Right lung (tissue), 5 donors: ENCODE results near the gene OBSCN. TPM values are rescaled to one million over a fixed set of nuclear protein-coding genes. Genes with fewer than 3 reads are reported as not detected.

Experiments used
- DNase-seq, 2 donors: peaks; one replicate each; pipeline ENCODE4 v3.0.0-alpha.2; 2013
- polyA plus RNA-seq, 5 donors: library from polyadenylated mRNA; unstranded; fragments of 120-200 nt; gene quantifications; one replicate each; pipeline versions ENCODE4 v1.2.1 to v1.2.3, GENCODE V29; 2013; ENCODE audit warnings: inconsistent platforms in 1 of 5, low replicate concordance in 1 of 5; ENCODE audit not compliant: insufficient read length in 5 of 5, insufficient read depth in 1 of 5

OBSCN gene
- polyA plus RNA-seq, 5 donors, result 36.0 to 66.4 (median 48.8) TPM

DNA sequence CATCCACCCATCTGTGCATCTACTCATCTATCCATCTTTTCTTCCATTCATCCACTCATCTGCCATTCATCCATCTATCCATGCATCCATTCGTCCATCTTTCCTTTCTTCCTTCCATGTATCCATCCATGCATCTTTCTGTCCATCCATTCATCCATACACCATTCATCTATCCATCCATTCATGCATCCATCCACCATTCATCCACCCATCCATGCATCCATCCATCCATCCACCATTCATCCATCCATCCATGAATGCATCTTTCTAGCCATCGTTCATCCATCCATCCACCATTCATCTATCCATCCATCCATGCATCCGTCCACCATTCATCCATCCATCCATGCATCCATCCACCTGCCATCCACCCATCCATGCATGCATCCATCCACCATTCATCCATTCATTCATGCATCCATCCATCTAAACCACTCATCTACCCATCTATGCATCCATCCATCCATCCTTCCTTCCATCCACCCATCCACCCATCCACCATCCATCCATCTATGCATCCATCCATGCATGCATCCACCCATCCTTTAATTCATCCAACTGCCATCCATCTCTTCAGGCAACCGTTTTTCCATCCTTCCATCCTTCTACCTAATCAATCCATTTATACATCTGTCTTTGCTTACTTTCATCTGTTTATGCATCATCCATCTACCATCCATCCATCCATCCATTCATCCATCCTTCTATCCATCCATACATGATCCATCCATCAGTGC lies 111.7 kb downstream of the OBSCN start:
- DNase-seq, result no peak

DNA sequence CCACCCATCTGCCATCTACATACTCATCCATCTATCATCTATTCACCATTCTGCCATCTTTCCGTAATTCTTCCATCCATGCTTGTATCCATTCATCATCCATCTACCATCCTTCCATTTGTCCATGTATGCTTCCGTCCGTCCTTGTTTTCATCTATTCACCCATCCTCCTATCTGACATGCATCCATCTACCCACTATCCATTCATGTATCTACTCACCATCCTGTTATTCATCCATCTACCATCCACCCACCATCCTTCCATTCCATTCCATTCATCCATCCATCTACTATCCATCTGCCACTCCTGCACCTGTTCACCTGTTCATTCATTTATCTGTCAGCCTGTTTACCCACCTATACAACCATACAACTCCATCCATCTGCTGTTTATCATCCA lies 112.5 kb downstream of the OBSCN start:
- no peak for DNase-seq

DNA sequence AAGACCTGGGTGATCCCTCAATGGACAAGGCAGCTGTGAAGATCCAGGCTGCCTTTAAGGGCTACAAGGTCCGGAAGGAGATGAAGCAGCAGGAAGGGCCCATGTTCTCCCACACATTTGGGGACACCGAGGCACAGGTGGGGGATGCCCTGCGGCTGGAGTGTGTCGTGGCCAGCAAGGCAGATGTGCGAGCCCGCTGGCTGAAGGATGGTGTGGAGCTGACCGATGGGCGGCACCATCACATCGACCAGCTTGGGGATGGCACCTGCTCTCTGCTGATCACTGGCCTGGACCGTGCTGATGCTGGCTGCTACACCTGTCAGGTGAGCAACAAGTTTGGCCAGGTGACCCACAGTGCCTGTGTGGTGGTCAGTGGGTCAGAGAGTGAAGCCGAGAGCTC lies 113.6 kb downstream of the OBSCN start:
- no peak for DNase-seq

DNA sequence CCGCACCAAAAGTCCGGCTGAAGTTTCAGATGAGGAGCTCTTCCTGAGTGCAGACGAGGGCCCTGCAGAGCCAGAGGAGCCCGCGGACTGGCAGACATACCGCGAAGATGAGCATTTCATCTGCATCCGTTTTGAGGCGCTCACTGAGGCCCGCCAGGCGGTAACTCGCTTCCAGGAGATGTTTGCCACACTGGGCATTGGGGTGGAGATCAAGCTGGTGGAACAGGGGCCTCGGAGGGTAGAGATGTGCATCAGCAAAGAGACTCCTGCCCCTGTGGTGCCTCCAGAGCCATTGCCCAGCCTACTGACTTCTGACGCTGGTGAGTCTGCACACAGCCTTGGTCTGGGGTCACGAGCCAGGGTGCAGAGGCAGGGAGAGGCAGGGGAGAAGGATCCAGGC lies 114.1 kb downstream of the OBSCN start:
- no peak for DNase-seq

DNA sequence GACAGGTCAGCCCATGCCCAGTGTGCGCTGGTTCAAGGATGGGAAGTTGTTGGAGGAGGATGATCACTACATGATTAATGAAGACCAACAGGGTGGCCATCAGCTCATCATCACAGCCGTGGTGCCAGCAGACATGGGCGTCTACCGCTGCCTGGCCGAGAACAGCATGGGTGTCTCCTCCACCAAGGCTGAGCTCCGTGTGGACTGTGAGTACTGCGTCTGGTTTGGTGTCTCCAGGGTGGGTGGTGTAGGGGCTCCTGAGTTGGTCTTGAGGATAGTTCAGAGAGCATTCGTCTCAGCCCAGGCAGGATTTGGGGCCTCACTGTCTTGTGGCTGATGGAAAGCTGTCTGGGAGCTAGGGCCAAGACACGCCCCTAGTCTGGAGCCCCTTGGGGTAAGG lies 115.6 kb downstream of the OBSCN start:
- no peak for DNase-seq

DNA sequence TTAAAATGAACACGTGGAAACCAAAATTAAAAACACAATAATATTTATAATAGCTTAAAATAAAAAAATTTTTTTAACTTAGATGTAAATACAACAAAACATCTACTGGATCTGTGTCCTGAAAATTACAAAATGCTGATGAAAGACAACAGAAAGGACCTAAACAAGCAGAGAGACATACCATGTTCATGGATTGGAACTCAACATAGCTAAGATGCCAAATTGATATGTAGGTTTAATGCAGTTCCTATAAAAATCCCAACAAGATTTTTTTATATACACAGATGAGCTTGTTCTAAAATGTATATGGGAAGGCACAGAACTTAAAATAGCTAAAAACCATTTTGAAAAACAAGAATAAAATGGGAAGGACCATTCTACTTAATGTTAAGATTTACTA lies 117.4 kb downstream of the OBSCN start:
- DNase-seq, result no peak

DNA sequence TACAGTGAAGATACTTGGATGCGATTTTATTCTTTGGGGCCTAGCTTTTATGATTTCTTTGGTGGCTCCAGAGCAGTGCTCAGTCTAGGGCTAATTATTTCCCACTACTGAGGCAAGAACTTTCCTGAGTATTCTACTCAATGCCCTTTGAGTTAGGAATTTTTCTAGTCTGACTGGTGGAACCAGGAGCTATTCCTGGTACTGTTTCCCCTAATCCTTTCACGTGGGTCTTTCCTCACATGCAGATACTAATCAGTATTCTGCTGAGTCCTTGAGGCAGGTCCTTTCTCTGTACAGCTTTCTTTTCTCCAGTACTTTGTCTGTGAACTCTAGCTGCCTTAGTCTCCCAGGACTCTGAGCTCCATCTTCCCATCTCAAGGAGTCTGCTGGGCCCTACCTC lies 122.0 kb downstream of the OBSCN start:
- no peak for DNase-seq

DNA sequence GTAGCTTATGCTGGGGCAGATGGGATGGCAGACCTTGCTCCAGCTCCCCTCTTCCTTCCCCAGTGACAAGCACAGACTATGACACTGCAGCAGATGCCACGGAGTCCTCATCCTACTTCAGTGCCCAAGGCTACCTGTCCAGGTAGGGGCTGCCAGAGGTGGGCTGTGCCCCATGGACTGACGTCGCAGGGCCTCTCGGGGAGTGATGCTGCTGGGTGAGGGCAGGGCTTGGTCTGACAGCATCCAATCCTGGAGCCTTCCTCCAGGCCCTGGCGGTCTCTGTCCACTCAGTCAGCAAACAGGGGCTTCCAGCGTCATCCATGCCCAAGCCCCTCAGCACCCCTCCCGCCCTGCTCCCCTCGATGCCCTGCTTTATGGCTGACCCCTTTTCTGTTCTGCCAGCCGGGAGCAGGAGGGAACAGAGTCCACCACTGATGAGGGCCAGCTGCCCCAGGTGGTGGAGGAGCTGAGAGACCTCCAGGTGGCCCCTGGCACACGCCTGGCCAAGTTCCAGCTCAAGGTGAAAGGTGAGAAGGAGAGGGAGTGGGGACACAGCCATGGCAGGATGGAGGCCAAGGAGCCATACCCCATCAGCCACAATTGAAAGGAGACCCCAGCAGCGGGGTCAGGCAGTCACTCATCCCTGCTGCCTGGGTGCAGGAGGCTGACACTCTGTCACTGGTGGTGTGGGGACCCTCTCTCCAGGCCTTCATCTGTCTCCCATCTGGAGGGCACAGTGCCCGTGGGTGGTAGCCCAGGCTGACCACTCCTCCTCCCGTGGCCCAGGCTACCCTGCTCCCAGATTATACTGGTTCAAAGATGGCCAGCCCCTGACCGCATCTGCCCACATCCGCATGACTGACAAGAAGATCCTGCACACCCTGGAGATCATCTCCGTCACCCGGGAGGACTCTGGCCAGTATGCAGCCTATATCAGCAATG lies 125.2 kb downstream of the OBSCN start:
- DNase-seq, result no peak

DNA sequence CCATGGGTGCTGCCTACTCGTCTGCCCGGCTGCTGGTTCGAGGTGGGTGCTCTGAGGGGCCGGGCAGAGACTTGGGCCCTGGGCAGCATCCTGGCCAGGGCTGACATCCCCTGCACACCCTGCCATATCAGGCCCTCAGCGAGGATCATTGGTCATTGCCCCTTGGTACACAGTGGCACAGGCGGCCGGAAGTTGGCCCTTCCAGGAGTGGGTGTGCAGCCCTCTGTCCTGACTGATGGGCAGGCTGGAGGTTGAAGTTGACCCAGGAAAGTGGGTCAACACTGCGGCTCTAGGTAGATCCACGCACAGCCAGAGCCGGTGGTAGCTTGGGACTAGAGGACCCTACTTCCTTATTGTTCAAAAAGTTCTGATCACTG lies 125.9 kb downstream of the OBSCN start:
- no peak for DNase-seq

DNA sequence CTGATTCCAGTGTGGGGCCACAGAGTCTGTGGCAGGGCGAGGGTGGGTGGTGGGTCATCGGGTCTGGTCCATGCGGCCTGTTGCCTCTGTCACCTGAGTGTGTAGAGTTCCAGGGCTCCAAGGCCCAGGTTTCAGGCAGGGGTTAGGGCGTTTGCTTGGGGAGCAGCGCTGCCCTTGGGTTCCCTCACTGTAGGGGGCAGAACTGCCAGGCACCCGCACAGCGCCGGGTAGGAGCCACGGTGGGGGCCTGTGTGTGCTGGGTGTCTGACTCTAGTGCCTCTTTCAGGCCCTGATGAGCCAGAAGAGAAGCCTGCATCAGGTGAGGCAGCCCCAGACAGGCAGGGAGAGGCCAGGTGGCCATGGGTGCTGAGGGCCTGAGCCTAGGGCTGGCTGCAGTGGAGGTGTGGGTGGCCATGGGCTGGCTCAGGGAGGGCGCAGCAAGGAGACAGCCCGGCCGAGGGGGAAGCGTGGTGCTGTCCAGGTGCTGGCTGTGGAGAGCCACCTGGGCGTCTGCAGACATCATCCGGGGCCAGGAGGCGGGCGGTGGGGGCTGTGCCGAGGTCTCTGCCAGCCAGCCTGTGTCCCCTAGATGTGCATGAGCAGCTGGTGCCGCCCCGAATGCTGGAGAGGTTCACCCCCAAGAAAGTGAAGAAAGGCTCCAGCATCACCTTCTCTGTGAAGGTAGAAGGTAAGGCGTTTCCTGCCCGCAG lies 126.5 kb downstream of the OBSCN start:
- no peak for DNase-seq

DNA sequence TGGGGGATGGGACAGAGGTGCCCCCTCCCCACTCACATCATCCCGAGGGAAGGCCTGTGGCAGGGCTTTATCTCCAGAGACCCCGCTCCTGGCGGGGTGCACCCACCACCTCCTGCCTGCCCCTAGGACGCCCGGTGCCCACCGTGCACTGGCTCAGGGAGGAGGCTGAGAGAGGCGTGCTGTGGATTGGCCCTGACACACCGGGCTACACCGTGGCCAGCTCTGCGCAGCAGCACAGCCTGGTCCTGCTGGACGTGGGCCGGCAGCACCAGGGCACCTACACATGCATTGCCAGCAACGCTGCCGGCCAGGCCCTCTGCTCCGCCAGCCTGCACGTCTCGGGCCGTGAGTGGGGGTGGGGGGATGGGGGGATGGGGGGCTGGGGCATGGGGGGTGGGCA lies 127.1 kb downstream of the OBSCN start:
- no peak for DNase-seq

DNA sequence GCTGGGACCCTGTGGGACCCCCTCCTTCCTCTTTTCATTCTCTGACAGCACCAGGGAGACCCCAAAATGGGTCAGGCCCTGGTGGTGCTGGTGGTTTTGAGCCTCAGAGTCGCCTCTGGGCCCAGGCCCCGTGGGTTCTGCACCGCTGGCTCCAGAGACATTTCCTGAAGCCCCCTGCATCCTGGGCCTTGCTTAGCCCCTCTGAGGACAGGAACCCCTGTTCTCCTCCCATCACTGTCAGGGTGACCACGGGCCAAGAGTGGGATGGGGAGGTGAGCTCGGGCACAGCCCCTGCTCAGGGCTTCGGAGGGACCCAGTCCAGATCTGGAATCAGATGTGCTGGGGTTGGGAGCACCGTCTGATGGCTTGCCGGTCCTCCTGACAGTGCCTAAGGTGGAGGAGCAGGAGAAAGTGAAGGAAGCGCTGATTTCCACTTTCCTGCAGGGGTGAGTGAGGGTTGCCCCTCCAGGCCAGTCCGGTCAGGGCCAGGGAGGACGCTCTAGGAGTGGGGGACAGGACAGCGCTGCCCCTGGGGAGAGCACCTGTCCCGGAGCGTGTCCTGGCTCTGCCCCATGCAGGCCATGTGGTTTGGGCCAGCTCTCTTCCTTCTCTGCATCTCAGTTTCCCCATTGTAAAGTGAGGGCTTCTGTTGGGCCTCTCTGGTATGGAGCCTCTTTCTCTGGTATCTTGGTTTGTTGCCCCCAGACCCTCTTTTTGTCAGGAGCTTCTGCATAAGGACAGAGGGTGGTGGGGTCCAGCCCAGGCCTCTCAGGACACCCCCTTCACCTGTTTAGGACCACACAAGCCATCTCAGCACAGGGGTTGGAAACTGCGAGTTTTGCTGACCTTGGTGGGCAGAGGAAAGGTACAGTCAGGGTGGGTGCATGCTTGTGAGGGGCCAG lies 127.8 kb downstream of the OBSCN start:
- DNase-seq, result no peak

DNA sequence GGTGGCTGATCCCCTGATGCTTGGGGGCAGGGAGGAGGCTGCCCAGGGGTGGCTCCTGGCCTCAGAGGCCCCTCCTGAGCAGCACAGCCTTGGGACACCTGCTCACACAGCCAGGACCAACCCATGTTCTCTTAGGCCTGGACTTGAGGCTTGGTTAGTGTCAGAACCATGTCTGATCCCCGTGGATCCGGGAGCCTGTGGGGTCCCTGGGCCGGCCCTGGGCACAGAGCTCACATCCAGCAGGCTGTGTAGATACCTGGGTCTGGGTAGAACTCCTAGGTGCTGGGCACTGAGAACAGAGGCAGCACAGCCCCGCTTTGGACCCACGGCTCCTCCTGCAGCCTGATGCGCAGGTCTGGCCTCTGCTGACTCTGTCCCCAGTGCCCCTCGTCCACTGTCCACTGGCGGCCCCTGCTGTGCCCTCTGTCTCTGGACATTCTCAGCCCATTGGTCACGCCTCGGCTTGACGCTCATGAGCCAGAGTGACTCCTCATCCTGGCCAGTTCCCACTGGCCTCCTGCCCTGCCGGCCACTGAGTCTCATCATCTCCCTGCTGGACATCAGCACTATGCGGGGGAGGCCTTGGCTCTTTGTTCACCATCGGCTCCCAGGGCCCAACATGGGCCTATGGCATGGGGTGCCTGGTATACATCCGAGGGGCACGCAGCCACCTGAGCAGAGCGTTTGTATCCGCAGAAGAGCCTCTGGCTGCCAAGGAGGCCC lies 128.6 kb downstream of the OBSCN start:
- no peak for DNase-seq

DNA sequence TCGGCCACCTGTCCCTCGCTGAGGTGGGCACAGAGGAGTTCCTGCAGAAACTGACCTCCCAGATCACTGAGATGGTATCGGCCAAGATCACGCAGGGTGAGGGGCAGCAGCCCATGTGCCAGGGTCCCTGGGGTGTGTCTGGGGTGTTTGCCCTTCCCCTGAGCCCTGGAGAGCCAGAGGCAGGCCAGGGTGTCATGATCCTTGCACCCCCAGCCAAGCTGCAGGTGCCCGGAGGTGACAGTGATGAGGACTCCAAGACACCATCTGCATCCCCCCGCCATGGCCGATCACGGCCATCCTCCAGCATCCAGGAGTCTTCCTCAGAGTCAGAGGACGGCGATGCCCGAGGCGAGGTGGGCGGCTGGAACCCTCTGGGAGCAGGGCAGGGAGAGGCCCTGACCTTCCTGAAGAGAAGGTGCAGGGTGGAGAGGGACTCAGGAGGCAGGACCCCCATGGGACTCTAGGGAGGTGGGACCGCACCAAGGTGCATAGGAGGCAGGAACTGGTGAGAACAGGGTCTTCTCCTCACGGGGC lies 129.3 kb downstream of the OBSCN start:
- DNase-seq, result no peak

DNA sequence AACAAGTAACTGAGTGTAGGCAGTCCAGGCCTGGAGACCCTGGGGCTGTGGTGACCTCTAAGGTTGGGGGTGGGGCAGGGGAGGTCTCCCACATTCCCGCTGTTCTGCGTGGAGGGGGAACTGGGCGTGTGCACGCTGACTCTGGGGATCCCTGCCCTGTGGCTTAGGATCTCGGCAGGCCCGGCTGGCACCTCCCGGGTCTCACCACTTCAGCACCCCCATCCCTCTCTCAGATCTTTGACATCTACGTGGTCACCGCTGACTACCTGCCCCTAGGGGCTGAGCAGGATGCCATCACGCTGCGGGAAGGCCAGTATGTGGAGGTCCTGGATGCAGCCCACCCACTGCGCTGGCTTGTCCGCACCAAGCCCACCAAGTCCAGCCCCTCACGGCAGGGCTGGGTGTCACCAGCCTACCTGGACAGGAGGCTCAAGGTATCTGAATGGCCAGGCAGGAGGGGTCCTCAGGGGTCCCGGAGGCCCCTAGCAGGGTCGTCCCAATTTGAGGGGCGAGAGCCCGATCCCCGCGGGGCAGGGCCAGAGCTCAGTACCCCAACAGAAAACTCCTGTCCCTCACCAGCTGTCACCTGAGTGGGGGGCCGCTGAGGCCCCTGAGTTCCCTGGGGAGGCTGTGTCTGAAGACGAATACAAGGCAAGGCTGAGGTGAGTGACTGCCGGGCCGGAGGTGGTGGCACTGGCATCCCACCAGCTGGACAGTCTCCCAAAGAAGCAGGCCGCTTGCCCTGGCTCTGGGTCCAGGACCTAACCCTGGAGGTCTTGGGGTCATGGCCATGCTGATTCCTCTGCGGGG lies 130.1 kb downstream of the OBSCN start:
- DNase-seq, result no peak

DNA sequence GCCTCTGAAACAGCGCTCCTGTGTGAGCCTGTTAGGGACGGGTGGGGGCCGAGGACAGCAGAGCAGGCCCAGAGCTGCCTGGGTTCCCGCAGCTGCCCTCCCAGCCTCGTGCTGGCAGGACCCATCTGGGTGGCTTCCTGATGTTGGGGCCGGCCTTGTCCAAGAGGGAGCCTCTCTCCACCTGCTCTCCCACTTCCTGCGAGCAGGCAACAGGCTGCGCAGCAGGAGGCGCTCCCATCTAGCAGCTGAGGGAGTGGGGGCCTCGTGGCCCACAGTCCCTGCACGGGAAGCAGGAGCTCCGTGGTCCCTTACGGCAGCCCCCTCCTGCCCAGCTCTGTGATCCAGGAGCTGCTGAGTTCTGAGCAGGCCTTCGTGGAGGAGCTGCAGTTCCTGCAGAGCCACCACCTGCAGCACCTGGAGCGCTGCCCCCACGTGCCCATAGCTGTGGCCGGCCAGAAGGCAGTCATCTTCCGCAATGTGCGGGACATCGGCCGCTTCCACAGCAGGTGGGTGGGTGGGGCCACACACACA lies 130.7 kb downstream of the OBSCN start:
- no peak for DNase-seq

DNA sequence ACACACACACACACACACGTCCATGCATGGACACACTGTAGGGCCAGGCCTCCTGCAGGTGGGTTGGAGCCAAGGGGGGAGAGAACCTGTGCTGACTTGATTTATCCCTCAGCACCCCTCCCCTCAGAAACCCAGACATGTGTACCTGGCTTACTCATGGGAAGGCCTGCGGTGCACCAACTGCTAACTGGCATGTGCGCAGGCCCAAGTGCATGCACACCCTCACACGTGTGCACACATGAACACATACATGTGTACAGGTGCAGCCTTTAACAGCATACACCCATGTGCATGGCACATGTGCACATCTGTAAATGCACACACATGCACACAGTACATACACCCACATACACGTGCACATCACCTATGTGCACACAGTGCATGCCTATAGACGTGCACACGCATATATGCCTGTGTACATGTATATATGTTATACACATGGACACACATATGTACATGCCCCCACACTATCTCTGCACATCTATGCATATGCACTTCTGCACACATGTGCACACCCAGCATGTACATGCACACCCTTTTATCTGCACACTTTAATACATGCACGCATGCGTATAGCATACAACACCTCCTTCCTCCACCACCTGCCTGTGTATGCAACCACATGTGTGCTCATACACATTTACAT lies 131.3 kb downstream of the OBSCN start:
- DNase-seq, result no peak

DNA sequence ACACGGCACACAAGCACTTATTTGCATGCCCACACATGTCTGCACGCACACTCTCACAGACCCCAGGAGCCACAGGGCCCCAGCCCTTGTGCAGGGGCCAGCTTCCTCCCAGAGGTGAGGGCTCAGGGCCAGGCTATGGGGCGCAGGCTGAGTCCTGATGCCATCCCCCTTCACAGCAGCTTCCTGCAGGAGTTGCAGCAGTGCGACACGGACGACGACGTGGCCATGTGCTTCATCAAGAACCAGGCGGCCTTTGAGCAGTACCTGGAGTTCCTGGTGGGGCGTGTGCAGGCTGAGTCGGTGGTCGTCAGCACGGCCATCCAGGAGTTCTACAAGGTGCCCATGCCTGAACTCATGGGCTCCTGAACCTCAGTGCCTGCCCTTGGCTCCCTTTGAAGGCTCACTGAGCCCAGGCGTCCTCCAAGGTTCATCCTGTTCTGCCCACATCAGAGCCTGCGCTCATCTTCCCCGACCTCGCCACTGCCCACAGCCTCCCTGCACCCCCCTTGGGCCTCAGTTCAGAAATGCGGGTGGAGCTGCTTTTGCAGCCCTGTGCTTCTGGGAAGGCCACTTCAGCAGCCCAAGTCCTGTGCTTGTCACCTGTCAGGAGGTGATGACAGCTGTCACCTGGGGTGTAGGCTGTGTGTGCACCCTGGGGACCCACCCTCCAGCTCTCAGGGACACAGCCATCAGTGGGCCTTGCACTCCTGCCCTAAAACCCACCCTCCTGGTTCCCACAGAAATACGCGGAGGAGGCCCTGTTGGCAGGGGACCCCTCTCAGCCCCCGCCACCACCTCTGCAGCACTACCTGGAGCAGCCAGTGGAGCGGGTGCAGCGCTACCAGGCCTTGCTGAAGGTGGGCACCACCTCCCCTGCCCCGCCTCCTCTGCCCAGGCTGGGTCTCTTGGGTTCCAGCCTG lies 132.2 kb downstream of the OBSCN start:
- DNase-seq, result no peak
